Testis (tissue), 2 donors: ENCODE measurements around the gene TTLL11.

Experiments used
- CTCF ChIP-seq, 3 experiments: fragments of 450-650 bp in 2 of 3; fragments of 200-600 bp in 1 of 3; sonication (generic) in 1 of 3; IDR thresholded peaks; one replicate each; pipeline ENCODE4 v1.5.1; 2016 to 2019; ENCODE audit warnings: antibody characterized with exemption in 3 of 3, mild to moderate bottlenecking in 2 of 3, moderate library complexity in 1 of 3
- POLR2A ChIP-seq: fragments of 450-650 bp; IDR thresholded peaks from one replicate; pipeline ENCODE4 v1.6.1; 2017; ENCODE audit warnings: antibody characterized with exemption, mild to moderate bottlenecking, moderate library complexity

- TF ChIP-seq POLR2A: no peak
- no peak for TF ChIP-seq CTCF (IDR thresholded peaks at IDR 0.05)
Measured at GRCh38 chr9:121889990-121890563, 203.0 kb downstream of the TTLL11 start.
